HCT116 (cell line): ENCODE data around the gene PRR27. TPM values are rescaled to one million over a fixed set of nuclear protein-coding genes. Genes with fewer than 3 reads are reported as not detected.

ENCODE experiments used
- ATAC-seq: fragments of 200-7000 bp; cut with Tn5 transposase; 2 replicates; pipeline ENCODE4 v1.9.1; 2020; ENCODE audit warnings: mild to moderate bottlenecking, moderate library complexity
- BruUV-seq: library from RNA; stranded (reverse); fragments of 400-500 nt; replicated peaks from 2 replicates; lab custom pipeline; 2021; lab: Mats Ljungman, UMichigan
- CTCF ChIA-PET: fragments of 300-600 bp; sonication (Branson Sonifier 250); formaldehyde crosslinking; loops from one replicate; lab custom pipeline; 2021; ENCODE audit warnings: antibody characterized with exemption; lab: Charles Lee
- POLR2A ChIA-PET: fragments of 300-600, 350-600 bp; sonication (Branson Sonifier 250); formaldehyde crosslinking; loops from one replicate; lab custom pipeline; 2021; ENCODE audit warnings: antibody characterized with exemption; lab: Charles Lee
- RAD21 ChIA-PET, 2 experiments: fragments of 300-600 bp; sonication (Branson Sonifier 250); formaldehyde crosslinking; loops; one replicate each; lab custom pipeline; 2023; ENCODE audit warnings: low total read pairs in 2 of 2; ENCODE audit not compliant: uncharacterized antibody in 2 of 2, unreplicated experiment in 2 of 2, low non-redundant PET in 1 of 2; lab: Charles Lee
- DNase-seq: peaks from one replicate; pipeline ENCODE4 v3.0.0-alpha.2; 2010; ENCODE audit warnings: low read depth, low spot score
- H2AFZ ChIP-seq: fragments of 200-600 bp; shearing (Covaris generic), sonication (generic); 2 replicates; pipeline ENCODE4 v1.6.1; 2017; ENCODE audit warnings: low read depth, mixed run types, mixed read lengths, antibody characterized with exemption, low read length; ENCODE audit not compliant: poor library complexity, severe bottlenecking
- H3K27ac ChIP-seq: 2 replicates; pipeline ENCODE4 v1.5.1; 2012; ENCODE audit warnings: low read depth, low read length
- H3K27me3 ChIP-seq: fragments of 200-600 bp; sonication (generic); 2 replicates; pipeline ENCODE4 v1.6.1; 2016; ENCODE audit warnings: mixed run types, low read length, mixed read lengths; ENCODE audit not compliant: insufficient read depth
- H3K36me3 ChIP-seq, 2 experiments: fragments of 200-500 bp in 1 of 2; fragments of 200-600 bp in 1 of 2; sonication (Bioruptor generic) in 1 of 2; sonication (generic) in 1 of 2; 2 replicates each; pipeline versions ENCODE4 v1.5.1 to v1.6.1; 2014 to 2016; ENCODE audit warnings: low read length in 2 of 2, inconsistent platforms in 1 of 2, mixed read lengths in 1 of 2, mixed run types in 1 of 2; ENCODE audit not compliant: insufficient read depth in 2 of 2, control insufficient read depth in 1 of 2
- H3K4me1 ChIP-seq, 2 experiments: fragments of 200-600 bp in 1 of 2; sonication (generic) in 1 of 2; 2 replicates each; pipeline versions ENCODE4 v1.5.1 to v1.6.1; 2012 to 2017; ENCODE audit warnings: low read length in 2 of 2, inconsistent platforms in 1 of 2, mild to moderate bottlenecking in 1 of 2, mixed read lengths in 1 of 2, mixed run types in 1 of 2, moderate library complexity in 1 of 2; ENCODE audit not compliant: insufficient read depth in 2 of 2, control insufficient read depth in 1 of 2
- H3K4me2 ChIP-seq: fragments of 200-600 bp; sonication (generic); 2 replicates; pipeline ENCODE4 v1.6.1; 2017; ENCODE audit warnings: mixed run types, low read length, mixed read lengths
- H3K4me3 ChIP-seq, 2 experiments: fragments of 200-600 bp in 1 of 2; sonication (generic) in 1 of 2; replicated peaks in 1 of 2; 2 replicates each; pipeline ENCODE4 v1.5.1; 2011 to 2016; ENCODE audit warnings: low read length in 2 of 2, control low read depth in 1 of 2, low read depth in 1 of 2, mild to moderate bottlenecking in 1 of 2, mixed read lengths in 1 of 2, mixed run types in 1 of 2
- H3K79me2 ChIP-seq: fragments of 200-600 bp; sonication (generic); 2 replicates; pipeline ENCODE4 v1.6.1; 2017; ENCODE audit warnings: mild to moderate bottlenecking, mixed run types, low read length, moderate library complexity, mixed read lengths; ENCODE audit not compliant: insufficient read depth
- H3K9ac ChIP-seq: fragments of 200-600 bp; sonication (generic); 2 replicates; pipeline ENCODE4 v1.6.1; 2016; ENCODE audit warnings: low read length, mixed read lengths
- H3K9me2 ChIP-seq: fragments of 200-600 bp; sonication (generic), shearing (Covaris generic); 2 replicates; pipeline ENCODE4 v1.6.1; 2017; ENCODE audit warnings: mixed run types, mild to moderate bottlenecking, moderate library complexity; ENCODE audit not compliant: insufficient read depth
- H3K9me3 ChIP-seq, 2 experiments: fragments of 200-500 bp in 1 of 2; fragments of 200-600 bp in 1 of 2; sonication (Bioruptor generic) in 1 of 2; sonication (generic) in 1 of 2; 2 replicates each; pipeline ENCODE4 v1.6.1; 2014 to 2017; ENCODE audit warnings: low read length in 2 of 2, mixed read lengths in 2 of 2, inconsistent platforms in 1 of 2, low read depth in 1 of 2, mild to moderate bottlenecking in 1 of 2, mixed run types in 1 of 2, moderate library complexity in 1 of 2; ENCODE audit not compliant: control insufficient read depth in 1 of 2, insufficient read depth in 1 of 2
- H4K20me1 ChIP-seq: fragments of 200-600 bp; sonication (generic), shearing (Covaris generic); 2 replicates; pipeline ENCODE4 v1.6.1; 2017; ENCODE audit warnings: mixed run types, mild to moderate bottlenecking, moderate library complexity; ENCODE audit not compliant: insufficient read depth
- CBX3 ChIP-seq: IDR thresholded peaks from 2 replicates; pipeline ENCODE4 v1.6.1; 2012; ENCODE audit warnings: low read depth
- CEBPB ChIP-seq: IDR thresholded peaks from 2 replicates; pipeline ENCODE4 v1.6.1; 2012; ENCODE audit warnings: low read depth
- CTCF ChIP-seq, 3 experiments: fragments of 200-600 bp in 1 of 3; sonication (generic) in 1 of 3; IDR thresholded peaks in 2 of 3; conservative IDR thresholded peaks in 1 of 3; 2 replicates each; pipeline ENCODE4 v1.5.1; 2012 to 2017; ENCODE audit warnings: low read depth in 2 of 3, low read length in 2 of 3, antibody characterized with exemption in 1 of 3, borderline replicate concordance in 1 of 3, control low read depth in 1 of 3, mild to moderate bottlenecking in 1 of 3, mixed read lengths in 1 of 3, mixed run types in 1 of 3, moderate library complexity in 1 of 3; ENCODE audit not compliant: insufficient read depth in 1 of 3
- ELF1 ChIP-seq: IDR thresholded peaks from 2 replicates; pipeline ENCODE4 v1.6.1; 2012; ENCODE audit warnings: low read depth, borderline replicate concordance
- EZH2 ChIP-seq: fragments of 200-600 bp; sonication (generic); IDR thresholded peaks from 2 replicates; pipeline ENCODE4 v1.6.1; 2017; ENCODE audit warnings: antibody characterized with exemption, mixed run types
- EZH2phosphoT487 ChIP-seq: fragments of 200-600 bp; IDR thresholded peaks from 2 replicates; pipeline ENCODE4 v1.6.1; 2018; ENCODE audit warnings: antibody characterized with exemption, borderline replicate concordance
- FOSL1 ChIP-seq: IDR thresholded peaks from 2 replicates; pipeline ENCODE4 v1.6.1; 2012; ENCODE audit warnings: low read depth
- JUND ChIP-seq: IDR thresholded peaks from 2 replicates; pipeline ENCODE4 v1.6.1; 2012
- MAX ChIP-seq: IDR thresholded peaks from 2 replicates; pipeline ENCODE4 v1.6.1; 2012
- POLR2AphosphoS5 ChIP-seq: IDR thresholded peaks from 2 replicates; pipeline ENCODE4 v1.6.1; 2011; ENCODE audit warnings: mild to moderate bottlenecking, low read depth, low read length, moderate library complexity
- SIN3A ChIP-seq: IDR thresholded peaks from 2 replicates; pipeline ENCODE4 v1.6.1; 2012; ENCODE audit warnings: low read depth
- SP1 ChIP-seq: IDR thresholded peaks from 2 replicates; pipeline ENCODE4 v1.6.1; 2012; ENCODE audit warnings: low read depth
- TCF7L2 ChIP-seq: IDR thresholded peaks from 2 replicates; pipeline ENCODE4 v1.7.0; 2011; ENCODE audit warnings: borderline replicate concordance, inconsistent platforms; ENCODE audit not compliant: insufficient read depth, insufficient read length; ENCODE audit errors: extremely low read depth
- ZBTB33 ChIP-seq: IDR thresholded peaks from 2 replicates; pipeline ENCODE4 v1.6.1; 2011; ENCODE audit warnings: mild to moderate bottlenecking, low read length, moderate library complexity; ENCODE audit not compliant: insufficient replicate concordance; ENCODE audit errors: extremely low read depth
- ZNF274 ChIP-seq: fragments of 200-500 bp; sonication (Bioruptor generic); IDR thresholded peaks from 2 replicates; pipeline ENCODE4 v1.6.1; 2014; ENCODE audit warnings: mild to moderate bottlenecking, low read depth, low read length, inconsistent platforms
- intact Hi-C: fragments of 100-400 bp; cut with micrococcal nuclease; formaldehyde crosslinking; loops from 2 replicates; pipeline ENCODE4 v1.10.0; 2022
- total RNA-seq: library from RNA; stranded (reverse); gene quantifications from one replicate; pipeline ENCODE4 v1.2.1, GENCODE V29; 2021; ENCODE audit not compliant: unreplicated experiment

PRR27 gene
- total RNA-seq, 1 experiment from 2014 or later = not detected

- Histone ChIP-seq H3K9me3 (no peaks in the 10 kb centered on the region), H3K4me3 (no peak overlapping the region), H3K79me2 (no peaks in the 10 kb centered on the region), H4K20me1 (no peaks in the 10 kb centered on the region), H3K36me3 (no peaks in the 10 kb centered on the region), H2AFZ (no peak overlapping the region), H3K27ac (no peak overlapping the region), H3K9me2 (no peaks in the 10 kb centered on the region), H3K9ac (no peak overlapping the region), H3K4me1 (no peaks in the 10 kb centered on the region), H3K4me2 (no peak overlapping the region), H3K27me3 (no peaks in the 10 kb centered on the region)
- CTCF ChIA-PET = no interaction called here
- POLR2A ChIA-PET = no interaction called here
- RAD21 ChIA-PET = no interaction called here
- BruUV-seq = no TSS peak
- no peak for ATAC-seq
- intact Hi-C loops = loop anchor here (10.0 kb wide), 1 partner anchor 318 kb away; no protein-coding TSS in a partner anchor
- TF ChIP-seq CBX3 = no peak
- TF ChIP-seq SP1 = no peak
- DNase-seq = no peak
Measured at GRCh38 chr4:70187216-70187615, 33.2 kb downstream of the PRR27 start.

GRCh38 chr4:70190579-70190978, 36.5 kb downstream of the PRR27 start:
- H3K4me3 ChIP-seq = no peak overlapping the region
- no peak overlapping the region for H3K4me2 ChIP-seq
- no peaks in the 10 kb centered on the region for H3K9me2 ChIP-seq
- no peak overlapping the region for H3K9ac ChIP-seq
- intact Hi-C loops = no loop called here
- H3K79me2 ChIP-seq = no peaks in the 10 kb centered on the region
- BruUV-seq = no TSS peak
- DNase-seq (no peak), ATAC-seq (no peak)
- H3K9me3 ChIP-seq = no peaks in the 10 kb centered on the region
- H4K20me1 ChIP-seq = no peaks in the 10 kb centered on the region
- H3K27me3 ChIP-seq = no peaks in the 10 kb centered on the region
- H3K27ac ChIP-seq = no peak overlapping the region
- RAD21 ChIA-PET = no interaction called here
- no peaks in the 10 kb centered on the region for H3K36me3 ChIP-seq
- CTCF ChIA-PET = no interaction called here
- H2AFZ ChIP-seq = no peak overlapping the region
- no peaks in the 10 kb centered on the region for H3K4me1 ChIP-seq
- POLR2A ChIA-PET = no interaction called here
- TF ChIP-seq POLR2AphosphoS5 = no peak
- TF ChIP-seq EZH2 = no peak
- TF ChIP-seq MAX = no peak
- no peak for TF ChIP-seq ZNF274
- no peak for TF ChIP-seq CBX3
- no peak for TF ChIP-seq JUND
- no peak for TF ChIP-seq ELF1
- no peak for TF ChIP-seq CTCF (IDR thresholded peaks at IDR 0.05 in 2 of 3, conservative IDR thresholded peaks at IDR 0.05 in 1 of 3; ENCODE audit: borderline replicate concordance in 1 of 3, insufficient read depth in 1 of 3, low read depth in 2 of 3, low read length in 2 of 3)
- TF ChIP-seq ZBTB33 = no peak
- no peak for TF ChIP-seq SP1
- no peak for TF ChIP-seq EZH2phosphoT487
- TF ChIP-seq CEBPB = no peak
- no peak for TF ChIP-seq FOSL1
- TF ChIP-seq TCF7L2 = no peak
- TF ChIP-seq SIN3A = no peak
